Measurements from ENCODE around the gene BYSL.
"Not testable (repeated sequence)": the region's sequence is repeated elsewhere in the genome, so short reads cannot be mapped to it uniquely, and the experiment has no call there.

BYSL gene

DNA sequence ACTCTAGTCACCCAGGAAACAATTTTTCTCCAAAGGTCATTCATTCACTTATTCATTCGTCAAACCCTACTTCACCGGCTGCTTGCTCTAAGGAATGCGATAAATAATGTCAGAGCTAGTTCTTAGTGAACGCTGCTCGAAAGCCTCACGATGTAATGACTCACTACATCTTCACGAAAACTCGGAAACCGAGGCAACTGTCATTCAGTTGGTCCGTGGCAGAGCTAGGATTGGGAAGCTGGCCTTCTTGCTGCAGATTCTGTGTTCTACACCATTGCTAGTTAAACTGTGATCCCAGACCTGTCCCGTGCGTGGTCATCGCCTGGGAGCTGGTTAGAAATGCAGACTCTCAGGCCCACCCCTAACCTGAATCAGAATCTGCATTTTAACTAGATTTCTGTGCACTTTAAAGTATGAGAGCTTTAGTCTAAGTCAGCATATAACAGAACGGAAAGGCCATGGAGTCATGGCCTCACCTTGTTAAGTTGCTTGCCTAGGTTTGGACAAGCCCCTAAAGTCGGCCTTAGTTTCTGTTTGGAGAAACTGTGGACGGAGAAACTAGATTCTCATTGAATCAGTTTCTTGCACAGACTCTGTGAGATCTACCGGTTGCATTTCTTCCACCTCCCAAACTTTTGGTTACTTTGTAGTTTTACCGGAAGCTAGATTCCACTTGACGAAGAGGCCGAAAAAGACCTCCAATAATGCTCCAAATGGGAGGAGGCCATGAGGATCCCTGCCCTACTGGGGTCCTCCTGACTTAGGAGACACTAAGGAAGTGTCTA is 21.0 kb downstream of the BYSL start:
- no peak for DNase-seq (ENCODE audit: low read depth)

DNA sequence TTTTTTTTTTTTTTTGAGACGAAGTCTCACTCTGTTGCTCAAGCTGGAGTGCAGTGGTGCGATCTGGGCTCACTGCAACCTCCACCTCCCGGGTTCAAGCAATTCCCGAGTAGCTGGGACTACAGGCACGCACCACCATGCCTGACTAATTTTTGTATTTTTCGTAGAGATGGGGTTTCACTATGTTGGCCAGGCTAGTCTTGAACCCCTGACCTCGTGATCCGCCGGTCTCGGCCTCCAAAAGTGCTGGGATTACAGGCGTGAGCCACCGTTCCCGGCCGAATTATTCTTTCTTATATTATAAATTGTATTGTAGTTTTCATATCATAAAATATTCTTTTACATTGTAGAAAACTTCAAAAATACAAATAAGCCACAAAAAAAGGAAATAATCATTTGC is 21.6 kb downstream of the BYSL start:
- not testable (repeated sequence) for DNase-seq (ENCODE audit: low read depth)

DNA sequence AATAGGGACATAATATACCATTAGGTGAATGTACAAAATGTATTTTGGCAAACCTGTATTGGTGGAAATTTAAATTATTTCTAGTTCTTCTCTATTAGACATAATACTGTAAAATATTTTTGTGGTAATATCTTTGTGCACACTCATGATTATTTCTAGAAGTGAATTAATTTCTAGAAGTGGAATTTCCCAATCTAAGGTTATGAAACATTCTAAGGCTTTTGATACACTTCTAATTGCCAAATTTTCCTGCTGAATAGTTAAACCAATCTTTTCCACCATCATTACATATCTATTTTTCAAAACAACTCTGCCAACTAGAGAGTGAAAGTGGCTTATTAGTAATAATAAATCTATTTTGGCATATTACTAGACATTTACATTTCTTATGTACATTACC is 22.2 kb downstream of the BYSL start:
- no peak for DNase-seq (ENCODE audit: low read depth)

DNA sequence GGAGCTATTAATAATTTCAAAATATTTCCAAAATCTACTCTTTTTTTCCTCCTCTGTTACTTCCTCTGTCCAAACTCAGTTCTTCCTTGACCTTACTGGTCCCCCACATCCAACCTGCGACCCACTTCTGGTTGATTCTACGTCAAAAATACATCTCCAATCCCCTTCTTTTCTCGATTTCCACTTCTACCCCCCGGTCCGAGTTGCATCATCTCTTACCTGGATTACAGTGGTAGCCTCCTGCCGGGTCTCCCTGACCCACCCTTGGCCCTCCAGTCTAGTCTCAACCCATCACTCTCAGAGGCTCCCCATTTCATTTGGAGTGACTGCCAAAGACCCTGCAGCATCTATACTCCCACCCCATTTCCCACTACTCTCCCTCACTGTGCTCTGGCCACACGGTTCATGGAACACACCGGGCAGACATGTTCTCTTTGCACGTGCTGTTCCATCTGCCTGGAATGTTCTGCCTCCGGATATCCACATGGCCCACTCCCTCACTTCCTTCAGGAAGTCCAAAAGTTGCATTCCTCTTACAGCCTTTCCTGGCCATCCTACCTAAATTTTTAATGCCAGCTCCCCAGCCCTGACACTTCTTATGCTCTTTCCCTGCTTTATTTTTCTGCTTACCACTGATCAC is 26.4 kb downstream of the BYSL start:
- DNase-seq (ENCODE audit: low read depth) = no peak

DNA sequence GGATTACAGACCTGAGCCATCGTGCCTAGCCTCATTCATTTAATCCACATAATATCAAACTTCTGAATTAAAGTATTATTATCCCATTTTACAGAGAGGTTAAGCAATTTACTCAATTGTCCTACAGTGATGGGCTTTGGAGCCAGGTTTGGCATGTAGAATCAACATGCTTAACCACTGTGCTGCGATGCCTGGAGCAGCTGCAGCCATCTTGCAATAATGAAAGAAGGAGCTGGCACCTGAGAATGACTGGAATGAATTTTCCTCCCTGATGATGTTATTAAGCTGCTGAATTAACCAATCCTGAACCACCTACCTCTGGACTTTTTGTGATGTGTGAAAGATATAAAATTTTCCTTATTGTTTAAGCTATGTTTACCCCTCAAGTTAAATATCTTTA is 33.4 kb downstream of the BYSL start:
- no peak for DNase-seq (ENCODE audit: low read depth)

DNA sequence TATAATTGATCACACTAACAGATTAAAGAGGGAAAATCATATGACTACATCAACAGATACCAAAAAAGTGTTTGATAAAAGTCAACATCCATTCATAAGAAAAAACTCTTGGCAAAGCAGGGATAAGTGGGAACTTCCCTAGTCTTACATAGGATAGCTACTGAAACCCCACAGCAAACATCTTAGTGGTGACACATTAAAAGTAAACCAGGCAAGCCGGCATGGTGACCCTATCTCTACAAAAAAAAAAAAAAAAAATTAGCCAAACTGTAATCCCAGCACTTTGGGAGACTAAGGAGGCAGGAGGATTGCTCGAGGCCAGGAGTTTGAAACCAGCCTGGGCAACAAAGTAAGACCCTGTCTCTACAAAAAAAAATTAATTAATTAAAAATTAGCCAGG is 34.1 kb downstream of the BYSL start:
- no peak for DNase-seq (ENCODE audit: low read depth)

DNA sequence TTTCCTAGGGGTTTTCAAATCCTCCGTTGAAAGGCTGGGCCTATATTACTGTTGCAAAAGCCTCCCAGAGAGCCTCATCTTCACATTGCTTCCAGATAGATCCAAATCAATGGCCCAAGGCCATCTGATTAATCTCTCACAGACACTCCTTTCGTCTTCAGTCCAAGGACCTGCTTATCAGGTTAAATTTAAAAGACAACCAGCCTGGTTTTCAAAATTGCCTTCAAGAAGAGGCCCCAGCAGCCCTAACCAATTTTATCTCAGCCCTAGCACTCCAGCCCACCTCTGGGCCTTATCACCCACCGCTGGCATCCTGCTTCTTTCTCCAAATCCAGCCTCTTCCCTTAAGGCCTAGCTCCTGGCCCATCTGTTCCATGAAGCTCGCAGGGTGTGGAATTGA is 35.8 kb downstream of the BYSL start:
- DNase-seq (ENCODE audit: low read depth) = no peak

DNA sequence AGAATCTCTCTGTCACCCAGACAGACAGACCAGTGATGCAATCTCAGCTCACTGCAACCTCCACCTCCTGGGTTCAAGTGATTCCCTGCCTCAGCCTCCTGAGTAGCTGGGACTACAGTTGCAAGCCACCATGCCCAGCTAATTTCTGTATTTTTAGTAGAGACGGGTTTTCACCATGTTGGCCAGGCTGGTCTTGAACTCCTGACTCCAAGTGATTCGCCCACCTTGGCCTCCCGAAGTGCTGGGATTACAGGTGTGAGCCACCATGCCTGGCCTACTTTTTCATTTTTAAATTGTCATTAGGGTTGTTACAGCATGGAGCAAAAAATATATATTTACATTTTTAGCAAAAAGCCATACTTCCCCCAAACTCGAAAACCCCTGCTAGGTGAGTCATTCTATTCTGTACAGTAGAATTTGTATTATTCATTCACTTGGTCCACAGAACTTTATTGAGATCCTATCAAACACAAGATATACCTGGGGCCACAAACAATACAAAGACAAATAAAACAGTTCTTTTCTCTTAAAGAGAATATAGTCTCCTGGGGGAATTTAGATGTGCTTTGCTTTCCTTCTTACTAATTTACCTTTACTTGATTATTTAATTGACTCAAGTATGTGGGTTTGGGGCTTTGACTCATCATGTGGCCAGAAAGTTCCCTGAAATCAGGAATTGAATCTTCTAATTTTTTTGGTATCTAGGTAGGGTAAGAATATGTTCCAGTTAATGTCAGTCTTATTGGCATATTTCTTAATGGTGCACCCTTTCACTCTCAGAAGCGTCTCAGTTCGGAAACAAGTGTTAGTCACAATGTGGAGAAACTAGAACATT is 36.9 kb downstream of the BYSL start:
- DNase-seq (ENCODE audit: low read depth) = no peak

DNA sequence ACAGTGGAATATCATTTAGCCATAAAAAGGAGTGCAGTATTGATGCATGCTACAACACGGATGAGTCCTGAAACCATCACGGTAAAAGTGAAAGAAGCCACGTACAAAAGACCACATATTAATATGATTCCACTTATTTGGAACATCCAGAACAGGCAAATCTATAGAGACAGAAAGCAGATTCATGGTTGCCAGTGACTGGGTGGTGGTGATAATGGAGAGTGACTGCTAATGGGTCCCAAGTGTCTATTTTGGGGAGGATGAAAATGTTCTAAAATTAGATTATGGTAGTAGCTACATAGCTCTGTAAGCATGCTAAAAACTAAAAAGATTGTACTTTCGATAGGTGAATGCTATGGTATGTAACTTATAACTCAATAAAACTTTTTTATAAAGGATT is 38.7 kb downstream of the BYSL start:
- DNase-seq (ENCODE audit: low read depth) = no peak

DNA sequence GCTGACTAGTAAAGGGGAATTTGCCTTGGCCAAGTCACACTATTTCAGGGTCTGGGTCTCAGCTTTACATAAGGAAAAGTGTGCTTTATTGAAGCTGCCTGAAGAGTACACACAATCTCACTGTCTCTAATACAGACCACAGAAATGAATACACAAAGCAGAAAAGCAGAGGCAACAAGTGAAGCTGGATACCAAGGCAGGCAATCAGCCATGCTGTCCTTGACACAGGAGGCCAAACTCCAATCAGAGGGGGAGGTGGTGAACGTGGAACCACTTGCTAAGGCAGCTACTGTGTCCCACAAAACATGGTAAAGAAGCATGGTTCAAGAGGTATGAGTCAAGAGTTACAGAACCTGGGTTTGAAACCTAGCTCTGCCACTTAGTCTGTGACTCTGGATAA is 42.1 kb downstream of the BYSL start:
- no peak for DNase-seq (ENCODE audit: low read depth)

DNA sequence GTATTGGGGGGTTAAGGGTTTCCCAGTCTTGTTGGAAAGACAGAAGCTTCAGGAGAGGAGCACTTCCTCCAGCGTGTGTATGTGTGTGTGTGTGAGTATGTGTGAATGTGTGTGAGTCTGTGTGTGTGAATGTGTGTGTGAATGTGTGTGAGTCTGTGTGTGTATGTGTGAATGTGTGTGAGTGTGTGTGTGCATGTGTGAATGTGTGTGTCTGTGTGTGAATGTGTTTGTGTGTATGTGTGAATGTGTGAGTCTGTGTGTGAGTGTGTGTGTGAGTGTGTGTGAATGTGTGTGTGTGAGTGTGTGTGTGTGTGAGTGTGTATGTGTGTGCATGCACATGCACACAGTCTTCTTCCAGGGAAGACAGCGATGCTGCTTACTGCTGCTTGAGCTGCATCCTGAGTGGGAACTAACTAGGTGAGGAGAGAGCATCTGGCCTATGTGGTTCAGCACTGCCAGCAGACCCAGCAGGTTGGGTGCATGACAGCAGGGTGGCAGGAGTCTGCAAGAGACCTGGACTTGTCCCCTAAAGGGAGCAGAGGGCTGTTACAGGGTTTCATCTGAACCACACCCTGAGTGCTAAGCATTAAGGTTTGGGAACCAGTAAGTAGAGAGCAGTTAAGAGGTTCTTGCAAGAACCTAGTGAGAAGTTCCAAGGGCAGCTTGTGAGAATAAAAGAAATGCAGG is 43.0 kb downstream of the BYSL start:
- no peak for DNase-seq (ENCODE audit: low read depth)

DNA sequence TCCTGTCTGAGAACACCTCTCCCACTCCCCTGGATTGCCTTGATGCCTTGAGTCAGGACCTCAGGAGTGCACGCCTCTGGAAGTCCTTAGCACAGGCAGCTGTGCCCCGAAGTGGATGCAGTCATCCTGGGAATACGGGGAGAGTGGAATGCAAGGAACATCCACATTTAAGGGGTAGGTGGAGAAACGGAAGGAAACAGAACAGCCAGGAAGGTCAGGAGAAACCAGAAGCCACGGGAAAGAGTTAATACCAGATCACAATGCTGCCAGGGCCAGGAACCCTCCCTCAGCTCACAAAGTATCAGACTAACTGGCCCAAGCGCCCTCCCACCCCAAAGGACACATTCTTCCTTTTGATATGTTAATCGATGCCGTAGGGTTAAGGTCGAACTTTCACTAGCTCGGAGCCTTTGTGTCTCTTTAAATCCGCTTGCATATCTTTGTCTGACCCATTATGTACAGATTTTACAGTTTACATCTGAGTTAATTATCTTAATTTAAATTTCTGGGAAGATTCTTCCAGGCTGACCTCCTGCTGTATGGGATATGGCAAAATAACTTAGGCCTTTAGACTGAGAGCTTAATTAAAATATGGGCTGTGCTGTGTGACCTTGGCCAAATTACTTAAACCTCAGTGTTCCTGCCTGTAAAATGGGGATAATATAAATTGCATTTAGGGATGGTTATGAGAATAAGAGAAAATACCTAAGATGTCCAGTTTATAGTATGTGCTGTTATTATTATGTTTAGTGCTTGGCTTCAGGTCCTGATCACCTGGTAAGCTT is 44.3 kb downstream of the BYSL start:
- DNase-seq (ENCODE audit: low read depth) = no peak

DNA sequence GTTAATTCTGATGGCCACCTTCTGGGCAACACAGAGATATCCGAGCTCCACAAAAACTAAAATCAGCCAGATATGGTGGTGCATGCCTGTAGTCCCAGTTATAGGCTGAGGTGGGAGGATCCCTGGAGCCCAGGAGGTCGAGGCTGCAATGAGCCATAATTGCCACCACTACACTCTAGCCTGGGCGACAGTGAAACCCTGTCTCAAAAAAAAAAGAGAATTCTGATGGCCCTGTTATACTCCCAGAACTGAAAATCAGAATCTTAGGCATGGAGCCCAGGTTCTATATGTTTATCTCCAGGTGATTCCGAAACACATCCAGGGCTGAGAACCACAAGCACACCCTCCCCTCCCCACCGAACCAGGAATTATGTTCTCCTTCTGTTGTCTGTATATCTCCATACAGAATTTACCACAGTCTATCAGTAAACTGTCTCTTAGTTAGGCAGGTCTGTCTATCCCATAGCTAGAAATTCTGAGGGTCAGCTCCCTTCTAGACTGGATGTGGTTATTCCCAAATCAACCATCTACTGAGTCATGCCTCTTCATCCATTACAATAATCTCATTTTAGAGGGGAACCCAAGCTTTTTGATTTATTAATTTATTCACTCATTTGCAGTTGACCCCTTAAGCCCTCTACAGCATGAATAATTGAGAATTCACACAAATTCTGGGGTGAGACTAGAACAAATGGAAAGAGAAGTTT is 45.1 kb downstream of the BYSL start:
- DNase-seq (ENCODE audit: low read depth) = no peak

DNA sequence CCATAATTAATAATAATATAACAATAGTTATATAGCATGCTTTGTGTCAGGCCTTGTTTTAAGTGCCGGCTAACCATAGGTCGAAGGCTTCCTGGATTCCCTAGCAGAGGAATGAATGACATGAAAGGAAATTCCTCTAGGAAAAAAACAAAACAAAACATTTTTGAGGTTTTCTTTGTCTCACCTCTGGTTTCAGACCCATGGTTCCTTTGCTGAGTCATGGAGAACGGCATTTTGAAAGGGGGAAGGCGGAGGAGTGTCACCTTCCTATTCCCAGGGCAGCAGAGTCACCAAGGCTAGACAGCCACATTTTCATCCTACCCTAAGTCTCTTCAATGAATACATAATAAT is 45.6 kb downstream of the BYSL start:
- no peak for DNase-seq (ENCODE audit: low read depth)

DNA sequence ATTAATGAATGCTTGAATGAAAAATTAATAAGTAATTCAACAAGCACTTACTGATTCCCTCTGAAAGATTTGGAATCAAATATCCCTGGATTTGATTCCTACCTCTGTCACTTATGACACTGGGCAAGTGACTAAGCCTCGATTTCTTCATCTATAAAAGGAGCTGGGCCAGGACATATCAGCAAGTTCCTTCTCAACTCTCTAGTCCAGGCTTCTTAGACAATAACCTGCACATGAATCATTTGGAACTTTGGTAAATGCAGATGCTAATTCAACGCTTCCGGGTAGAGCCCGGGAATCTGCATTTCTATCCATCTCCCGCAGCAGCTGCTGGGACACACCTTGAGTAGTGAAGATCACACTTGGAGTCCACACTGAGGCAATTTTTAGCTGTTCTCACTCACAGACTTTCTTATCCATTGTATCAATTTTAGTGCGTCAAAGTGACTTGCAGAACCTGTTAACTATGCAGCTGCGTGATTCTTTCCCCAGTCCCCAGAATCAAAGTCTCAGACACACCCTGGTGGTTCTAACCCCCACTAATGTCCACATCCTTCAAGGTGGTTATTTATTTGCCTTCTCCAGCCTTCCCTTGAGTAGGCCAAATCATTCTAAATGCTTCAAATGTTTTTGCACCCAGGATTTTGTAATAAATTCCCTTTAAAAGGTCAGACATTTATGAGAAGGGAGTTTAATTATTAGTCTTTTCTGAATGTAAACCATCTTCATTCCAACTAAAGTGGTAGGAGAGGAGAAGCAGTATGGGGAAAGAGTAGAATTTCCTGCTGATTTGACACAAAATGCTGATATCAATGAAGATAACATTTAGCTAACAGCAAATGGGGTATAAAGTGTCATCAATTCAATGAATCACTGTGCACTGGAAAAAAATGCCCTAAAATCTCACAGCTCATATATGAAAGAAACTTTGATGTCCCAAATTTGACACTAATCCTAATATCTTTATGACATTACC is 46.3 kb downstream of the BYSL start:
- DNase-seq (ENCODE audit: low read depth) = no peak

DNA sequence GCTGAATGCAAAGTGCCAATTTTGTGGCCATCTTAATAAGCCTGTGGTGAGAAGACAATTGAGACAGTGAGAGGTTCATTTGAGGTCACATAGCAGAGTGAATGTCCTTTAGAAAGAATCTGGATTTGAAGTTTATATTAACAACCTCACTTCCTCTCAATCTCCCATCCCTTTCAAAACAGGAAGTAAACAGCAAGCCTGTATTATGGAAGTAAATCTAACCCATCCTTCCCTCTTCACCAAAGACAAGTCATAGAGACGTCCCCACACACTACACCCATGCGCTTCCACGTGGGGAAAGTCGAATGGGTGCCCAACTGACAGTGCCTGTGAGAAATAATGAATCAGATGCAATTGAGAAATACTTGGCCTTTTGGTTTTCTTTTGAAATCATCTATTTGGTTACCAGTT is 49.1 kb downstream of the BYSL start:
- no peak for DNase-seq (ENCODE audit: low read depth)

DNA sequence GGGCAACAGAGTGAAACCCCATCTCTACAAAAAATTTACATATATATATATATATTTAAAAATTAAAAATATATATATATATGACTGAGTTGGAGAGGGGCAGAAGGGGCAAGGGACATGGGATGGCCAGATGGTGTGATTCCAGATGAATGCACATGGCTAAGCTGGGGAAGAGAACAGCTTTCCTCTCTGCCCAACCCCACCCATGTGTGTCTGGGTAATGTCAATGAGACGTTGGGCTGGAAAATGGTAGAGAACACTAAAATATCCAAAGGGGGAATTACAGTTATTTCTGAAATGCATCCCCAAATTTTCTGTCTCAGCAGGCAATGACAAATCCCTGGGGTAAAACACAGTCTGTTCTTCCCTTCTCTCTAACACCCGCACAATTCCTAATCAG is 51.5 kb downstream of the BYSL start:
- DNase-seq (ENCODE audit: low read depth) = no peak

DNA sequence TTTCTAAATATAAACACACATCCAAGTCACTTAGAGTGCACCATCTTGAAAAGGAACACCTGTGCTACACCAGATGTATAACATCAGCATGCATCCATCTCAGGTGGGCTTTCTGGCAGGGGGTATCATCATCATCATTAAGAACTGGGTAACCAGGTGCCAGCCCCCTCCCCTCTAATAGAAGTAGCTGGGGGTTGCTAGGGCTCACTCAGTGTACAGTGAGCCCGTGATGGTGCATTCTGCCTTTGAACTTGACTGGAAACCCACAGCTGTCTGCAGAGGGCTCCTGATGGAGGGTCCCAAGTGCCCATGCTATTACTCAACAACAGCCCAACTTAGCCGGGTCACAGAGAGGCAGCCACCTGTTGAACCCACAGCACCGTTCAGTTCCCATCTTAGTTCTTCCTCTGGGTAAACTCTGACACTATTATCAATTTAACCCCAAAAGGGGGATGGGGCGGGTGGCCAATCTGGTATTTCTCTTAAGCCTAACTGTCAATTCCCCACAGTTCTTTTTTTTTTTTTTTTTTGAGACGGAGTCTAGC is 53.1 kb downstream of the BYSL start:
- DNase-seq (ENCODE audit: low read depth) = no peak

DNA sequence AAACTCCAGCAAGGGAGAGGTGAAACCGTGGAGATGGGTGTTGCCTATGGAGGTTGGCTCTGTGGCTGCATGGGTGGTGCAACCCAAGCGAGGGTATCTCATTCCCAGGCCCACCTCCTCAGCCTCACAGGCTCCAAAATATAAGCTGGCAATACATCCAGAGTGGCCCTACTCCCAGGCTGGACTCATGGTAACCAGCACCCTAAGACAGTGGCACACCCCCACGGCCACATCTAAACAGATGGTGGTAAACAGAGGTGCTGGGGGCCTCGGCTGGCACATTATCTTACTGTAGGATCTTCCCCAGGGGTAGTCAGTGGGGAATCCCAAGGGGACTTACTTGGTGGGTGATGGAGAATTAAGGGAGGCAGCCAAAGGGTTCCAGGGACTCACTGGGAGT is 54.0 kb downstream of the BYSL start:
- DNase-seq (ENCODE audit: low read depth) = no peak
